ENCODE measurements around the gene MIXL1.
"Not testable (repeated sequence)": the region's sequence is repeated elsewhere in the genome, so short reads cannot be mapped to it uniquely, and the experiment has no call there.

The MIXL1 gene

GRCh38 chr1:226223157-226223785, at the start of gene MIXL1:
Gene MIXL1, plus strand, starts transcription at chr1:226223664. Its CDS starts 18 bp downstream, at chr1:226223682.
- DNase-seq, result no peak

DNA sequence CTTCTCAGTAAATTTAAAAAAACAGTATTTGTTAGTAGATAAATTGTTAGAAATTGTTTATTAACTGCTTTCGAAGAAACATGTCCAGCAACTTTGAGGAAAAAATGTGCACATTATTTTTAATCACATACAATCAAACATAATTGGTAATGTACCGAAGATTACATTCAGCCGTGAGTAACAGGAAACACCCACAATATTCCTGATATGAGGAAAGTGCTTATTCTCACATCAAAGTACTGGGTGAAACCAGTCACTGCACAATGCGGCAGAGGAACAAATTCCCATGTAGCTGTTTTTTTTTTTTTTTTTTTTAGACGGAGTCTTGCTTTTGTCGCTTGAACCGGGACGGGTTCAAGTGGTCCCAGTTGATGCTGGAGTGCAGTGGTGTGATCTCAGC, 46.6 kb upstream of the MIXL1 start:
- no peak for DNase-seq

DNA sequence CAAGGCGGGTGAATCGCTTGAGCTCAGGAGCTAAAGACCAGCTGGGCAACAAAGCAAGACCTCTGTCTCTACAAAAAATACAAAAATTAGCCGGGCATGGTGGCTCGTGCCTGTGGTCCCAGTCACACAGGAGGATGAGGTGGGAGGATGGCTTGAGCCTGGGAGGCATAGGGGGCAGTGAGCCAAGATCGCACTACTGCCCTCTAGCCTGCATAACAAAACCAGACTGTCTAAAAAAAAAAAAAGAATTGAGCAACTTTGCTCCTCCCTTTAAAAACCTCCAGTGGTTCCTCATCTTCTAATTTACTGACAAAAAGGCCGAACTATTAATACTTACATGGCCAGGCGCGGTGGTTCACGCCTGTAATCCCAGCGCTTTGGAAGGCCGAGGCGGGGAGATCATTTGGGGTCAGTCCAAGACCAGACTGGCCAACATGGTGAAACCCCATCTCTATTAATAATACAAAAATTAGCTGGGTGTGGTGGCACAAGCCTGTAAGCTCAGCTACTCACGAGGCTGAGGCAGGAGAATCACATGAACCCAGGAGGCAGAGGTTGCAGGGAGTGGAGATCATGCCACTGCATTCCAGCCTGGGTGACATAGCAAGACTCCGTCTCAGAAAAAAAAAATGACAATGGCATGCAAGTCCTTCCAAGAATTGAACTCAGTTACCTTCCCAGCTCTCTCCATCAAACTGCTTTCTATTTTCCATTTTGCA, 41.3 kb upstream of the MIXL1 start:
- DNase-seq, result no peak

- DNase-seq, result no peak
These were observed 38.1 kb upstream of the MIXL1 start for GRCh38 chr1:226185141-226186036.

DNA sequence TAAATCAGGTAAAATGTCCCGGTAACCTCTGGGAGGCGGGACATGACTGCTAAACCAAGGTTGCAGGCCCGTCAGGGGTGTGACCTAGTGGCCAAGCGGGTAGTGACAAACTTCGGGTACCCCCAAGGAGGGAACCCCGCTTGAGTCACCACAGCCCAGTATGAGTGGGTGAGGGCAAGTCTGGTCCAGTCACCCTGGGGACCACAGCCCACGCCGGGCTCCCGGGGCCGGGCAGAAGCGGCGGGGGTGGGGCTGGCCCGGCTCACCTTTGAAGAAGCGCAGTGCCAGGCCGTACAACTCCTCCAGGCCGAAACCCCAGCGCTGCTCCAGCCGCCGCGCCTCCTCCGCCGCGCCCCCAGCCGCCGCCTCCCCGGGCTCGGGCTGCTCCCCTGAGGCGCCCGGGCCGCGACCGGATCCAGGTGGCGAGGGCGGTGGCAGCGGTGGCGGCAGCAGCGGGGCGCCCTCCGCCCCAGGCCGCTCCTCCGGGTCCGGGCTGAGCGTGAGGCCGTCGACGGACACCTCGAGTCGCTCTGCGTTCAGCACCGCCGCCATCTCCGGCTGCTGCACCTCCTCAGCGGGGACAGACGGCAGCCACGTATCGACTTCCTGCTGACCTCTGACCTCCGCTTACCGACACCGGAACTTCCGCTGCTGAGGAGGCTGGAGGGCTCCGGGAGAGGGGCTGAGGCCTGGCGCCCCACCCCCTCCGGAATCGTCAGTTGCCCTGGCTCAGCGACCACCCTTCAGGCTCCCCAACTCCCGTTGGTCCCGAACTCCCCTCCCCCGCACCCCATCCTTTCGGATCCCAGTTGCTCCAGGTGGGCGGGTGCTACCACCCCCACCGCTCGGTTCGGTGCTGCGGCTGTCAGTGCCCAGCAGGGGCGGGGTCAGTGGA, 37.1 kb upstream of the MIXL1 start, which contains the start of gene ACBD3:
ACBD3 (minus strand) TSS at position 618 of the 895 bp plus-strand sequence; CDS start at position 552, 66 bp downstream.
- peak; percentile 84 for DNase-seq

GRCh38 chr1:226187019-226187322, 36.5 kb upstream of the MIXL1 start:
- no peak for DNase-seq

DNA sequence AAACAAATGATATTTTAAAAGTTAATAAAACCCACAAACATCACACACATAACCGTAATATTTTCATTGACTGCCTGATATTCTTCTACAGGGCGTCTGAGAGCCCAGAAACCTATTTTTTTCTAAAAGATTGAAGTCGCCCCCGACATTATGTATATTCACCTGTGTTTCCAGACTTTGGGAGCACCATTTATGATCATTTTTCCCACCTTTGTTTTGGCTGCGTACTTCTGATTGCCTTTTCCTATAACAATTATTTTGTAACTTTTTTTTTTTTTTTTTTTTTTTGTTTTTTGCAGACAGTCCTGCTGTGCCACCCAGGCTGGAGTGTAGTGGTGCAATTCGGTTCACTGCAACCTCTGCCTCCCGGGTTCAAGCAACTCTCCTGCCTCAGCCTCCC, 36.1 kb upstream of the MIXL1 start:
- no peak for DNase-seq

- no peak for DNase-seq
These were observed 28.3 kb upstream of the MIXL1 start for GRCh38 chr1:226195144-226195543.

- no peak for DNase-seq
These were observed 23.5 kb upstream of the MIXL1 start for GRCh38 chr1:226199971-226200370.

- no peak for DNase-seq
These were observed 22.4 kb upstream of the MIXL1 start for GRCh38 chr1:226201029-226201593.

- no peak for DNase-seq
These were observed 21.2 kb upstream of the MIXL1 start for GRCh38 chr1:226202246-226202645.

DNA sequence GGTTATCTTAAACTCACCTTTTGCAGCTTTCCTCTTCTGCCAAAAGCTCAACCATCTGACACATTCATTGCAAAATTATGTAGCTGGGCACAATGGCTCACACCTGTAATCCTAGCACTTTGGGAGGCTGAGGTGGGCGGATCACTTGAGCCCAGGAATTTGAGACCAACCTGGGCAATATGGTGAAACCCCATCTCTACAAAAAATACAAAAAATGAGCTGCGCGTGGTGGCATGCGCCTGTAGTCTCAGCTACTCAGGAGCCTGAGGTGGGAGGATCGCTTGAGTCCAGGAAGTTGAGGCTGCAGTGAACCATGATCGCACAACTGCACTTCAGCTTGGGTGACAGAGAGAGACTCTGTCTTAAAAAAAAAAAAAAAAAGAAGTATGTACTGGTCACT, 20.8 kb upstream of the MIXL1 start:
- DNase-seq, result not testable (repeated sequence)

GRCh38 chr1:226203240-226203639, 20.2 kb upstream of the MIXL1 start:
- no peak for DNase-seq

GRCh38 chr1:226203655-226204054, 19.8 kb upstream of the MIXL1 start:
- no peak for DNase-seq

DNA sequence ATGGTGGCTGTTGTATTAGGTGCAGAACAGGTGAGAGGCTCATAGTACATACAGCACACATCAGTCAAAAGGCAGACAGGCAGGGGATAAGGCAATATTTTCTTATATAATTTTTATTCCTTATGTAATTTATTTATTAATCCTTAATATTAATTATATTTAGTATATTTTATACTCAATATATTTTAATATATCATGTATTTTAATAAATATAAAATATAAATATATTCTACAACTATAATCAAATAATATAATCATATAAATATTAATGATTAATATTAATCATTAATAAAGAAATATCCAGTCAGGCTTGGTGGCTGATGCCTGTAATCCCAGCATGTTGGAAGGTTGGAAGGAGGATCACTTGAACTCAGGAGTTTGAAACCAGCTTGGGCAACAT, 19.3 kb upstream of the MIXL1 start:
- DNase-seq, result no peak

DNA sequence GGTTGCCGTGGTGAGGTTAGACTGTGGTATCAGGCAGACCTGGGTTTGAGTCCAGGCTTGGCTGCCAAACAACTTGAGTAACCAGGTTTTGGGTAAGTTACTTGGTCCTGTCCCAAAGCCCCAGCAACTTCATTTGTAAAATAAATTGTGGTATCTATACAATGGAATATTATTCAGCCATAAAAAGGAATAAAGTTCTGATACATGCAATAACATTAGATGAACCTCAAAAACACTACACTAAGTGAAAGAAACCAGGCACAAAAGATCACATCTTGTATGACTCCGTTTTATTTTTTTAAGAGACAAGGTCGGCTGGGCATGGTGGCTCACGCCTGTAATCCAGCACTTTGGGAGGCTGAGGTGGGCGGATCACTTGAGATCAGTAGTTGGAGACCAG, 16.4 kb upstream of the MIXL1 start:
- DNase-seq, result no peak

DNA sequence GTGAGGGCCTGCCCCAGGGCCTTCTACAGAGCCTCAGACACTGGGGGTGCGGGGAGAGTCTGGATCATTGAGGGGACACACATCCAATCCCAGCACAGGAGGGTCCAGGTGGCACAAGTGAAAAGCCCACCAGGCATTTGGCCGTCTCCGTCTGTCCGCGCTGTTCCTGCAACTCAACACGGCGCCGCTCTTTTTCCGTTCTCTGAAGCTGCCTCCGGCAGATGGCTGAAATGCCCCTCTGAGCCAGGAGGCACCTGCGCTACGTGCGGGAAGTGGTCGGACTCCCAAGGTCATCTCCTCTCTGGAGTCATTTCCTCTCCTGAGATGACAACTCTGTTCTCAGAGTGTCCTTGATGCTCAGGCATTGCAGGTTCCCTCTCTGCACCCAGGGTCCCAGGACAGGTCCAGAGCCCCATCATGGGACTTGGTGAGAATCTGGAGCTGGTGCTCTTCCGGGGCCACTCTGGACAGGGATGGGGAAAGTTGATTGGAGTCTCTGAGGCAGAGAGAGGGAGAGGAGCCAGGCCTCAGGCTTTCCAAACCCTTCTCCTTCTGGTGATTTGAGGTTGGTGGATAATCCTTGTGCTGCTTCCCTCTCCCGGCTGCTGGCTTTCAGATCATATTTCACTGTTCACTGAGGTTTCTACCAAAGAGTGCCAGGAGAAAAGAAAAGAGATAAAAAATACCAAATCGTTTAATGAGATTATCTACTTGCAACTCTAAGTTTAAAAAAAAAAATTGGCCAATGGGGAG, 14.0 kb upstream of the MIXL1 start:
- DNase-seq, result no peak

GRCh38 chr1:226210571-226211176, 12.8 kb upstream of the MIXL1 start:
- DNase-seq, result no peak

- DNase-seq, result no peak
These were observed 12.2 kb upstream of the MIXL1 start for GRCh38 chr1:226211181-226211821.

GRCh38 chr1:226212545-226212944, 10.9 kb upstream of the MIXL1 start:
- no peak for DNase-seq

- DNase-seq, result no peak
These were observed 8.2 kb upstream of the MIXL1 start for GRCh38 chr1:226215239-226215638.

All from CD4-positive, alpha-beta T cell treated with Interleukin-6 for 4 hours (primary cell).